K562 (cell line): Measurements from ENCODE around the gene PRUNE1. TPM values are rescaled to one million over a fixed set of nuclear protein-coding genes. Genes with fewer than 3 reads are reported as not detected.
A peak's percentile ranks its signal among the peaks of the same experiment; 100 is the strongest.

Experiments
- ATAC-seq: fragments of 200-7000 bp; cut with Tn5 transposase; 3 replicates; pipeline ENCODE4 v1.9.1; 2020; ENCODE audit warnings: moderate library complexity
- BruUV-seq: library from RNA; stranded (reverse); fragments of 400-500 nt; replicated peaks from 2 replicates; lab custom pipeline; 2021; lab: Mats Ljungman, UMichigan
- CTCF ChIA-PET: fragments of 300-600 bp; formaldehyde crosslinking; extraction: SDS; loops from one replicate; lab custom pipeline; 2021; ENCODE audit warnings: low intra/inter-chr PET ratio; lab: Yijun Ruan, JAX
- POLR2A ChIA-PET: fragments of 300-600, 350-650 bp; sonication (Branson Sonifier 250); formaldehyde crosslinking; extraction: SDS; loops from one replicate; lab custom pipeline; 2021; ENCODE audit warnings: antibody characterized with exemption, inconsistent platforms; lab: Yijun Ruan, JAX
- DNase-seq, 4 experiments: peaks; one replicate each; pipeline versions ENCODE4 v3.0.0 to v3.0.0-alpha.2; 2011 to 2018; ENCODE audit warnings: low spot score in 3 of 4, mixed read lengths in 3 of 4; ENCODE audit errors: extremely low read depth in 1 of 4
- FAIRE-seq: peaks from 2 replicates; lab custom pipeline; 2011; peaks lifted over from hg19 to GRCh38; lab: Jason Lieb, UNC
- H2AFZ ChIP-seq: 2 replicates; pipeline ENCODE4 v1.6.0; 2011; ENCODE audit warnings: low read depth, low read length, control low read depth, inconsistent platforms
- H3K27ac ChIP-seq: fragments of 200-600 bp; 3 replicates; pipeline ENCODE4 v1.8.0; 2011; ENCODE audit warnings: low read depth, mild to moderate bottlenecking, control low read depth, inconsistent platforms, low read length, moderate library complexity, mixed read lengths; ENCODE audit errors: extremely low read depth
- H3K27me3 ChIP-seq, 2 experiments: fragments of 300-600 bp in 1 of 2; 2 replicates in 1 of 2; 3 replicates in 1 of 2; pipeline versions ENCODE4 v1.6.0 to v1.8.0; 2011; ENCODE audit warnings: inconsistent platforms in 2 of 2, low read length in 2 of 2, mild to moderate bottlenecking in 1 of 2, mixed read lengths in 1 of 2, moderate library complexity in 1 of 2; ENCODE audit not compliant: control insufficient read depth in 2 of 2, insufficient read depth in 2 of 2
- H3K36me3 ChIP-seq: fragments of 300-600 bp; 3 replicates; pipeline ENCODE4 v1.8.0; 2011; ENCODE audit warnings: mild to moderate bottlenecking, low read length, inconsistent platforms; ENCODE audit not compliant: control insufficient read depth, insufficient read depth
- H3K4me1 ChIP-seq, 2 experiments: fragments of 200-600 bp in 1 of 2; replicated peaks in 1 of 2; 2 replicates in 1 of 2; 3 replicates in 1 of 2; pipeline versions ENCODE4 v1.5.1 to v1.8.0; 2011; ENCODE audit warnings: inconsistent platforms in 2 of 2, low read length in 2 of 2, mild to moderate bottlenecking in 1 of 2, mixed read lengths in 1 of 2, moderate library complexity in 1 of 2; ENCODE audit not compliant: control insufficient read depth in 2 of 2, insufficient read depth in 2 of 2
- H3K4me2 ChIP-seq: 2 replicates; pipeline ENCODE4 v1.6.1; 2011; ENCODE audit warnings: low read length, control low read depth, inconsistent platforms, mixed read lengths; ENCODE audit not compliant: insufficient read depth
- H3K4me3 ChIP-seq: fragments of 200-600 bp; sonication (generic), shearing (Covaris generic); 2 replicates; pipeline ENCODE4 v1.5.1; 2016; ENCODE audit warnings: control low read depth, inconsistent platforms
- H3K79me2 ChIP-seq: fragments of 200-600 bp; 3 replicates; pipeline ENCODE4 v1.8.0; 2011; ENCODE audit warnings: low read length, inconsistent platforms; ENCODE audit not compliant: control insufficient read depth, insufficient read depth
- H3K9ac ChIP-seq, 2 experiments: 2 replicates each; pipeline versions ENCODE4 v1.6.0 to v1.6.1; 2011; ENCODE audit warnings: low read depth in 2 of 2, low read length in 2 of 2, control low read depth in 1 of 2, inconsistent platforms in 1 of 2, mild to moderate bottlenecking in 1 of 2, mixed read lengths in 1 of 2; ENCODE audit not compliant: insufficient read depth in 1 of 2
- H3K9me1 ChIP-seq: one replicate; pipeline ENCODE4 v1.6.0; 2011; ENCODE audit warnings: inconsistent platforms, mild to moderate bottlenecking, low read length, moderate library complexity; ENCODE audit not compliant: control insufficient read depth, insufficient read depth
- H3K9me3 ChIP-seq: replicated peaks from 2 replicates; pipeline ENCODE4 v1.5.1; 2011; ENCODE audit warnings: low read depth, low read length, inconsistent platforms; ENCODE audit not compliant: control insufficient read depth, insufficient read depth
- H4K20me1 ChIP-seq: replicated peaks from 2 replicates; pipeline ENCODE4 v1.6.1; 2011; ENCODE audit warnings: low read length, inconsistent platforms, mixed read lengths; ENCODE audit not compliant: control insufficient read depth, insufficient read depth
- ADNP ChIP-seq: fragments of 200-800 bp; sonication (Bioruptor generic); IDR thresholded peaks from 2 replicates; pipeline ENCODE4 v1.6.1; 2016; ENCODE audit warnings: missing genetic modification characterization, missing compliant biosample characterization
- CBFB ChIP-seq: sonication (generic); formaldehyde crosslinking; IDR thresholded peaks from 2 replicates; pipeline ENCODE4 v1.4.0; 2020; ENCODE audit warnings: mild to moderate bottlenecking, missing genetic modification reagents
- CCAR2 ChIP-seq: fragments of 200-400 bp; formaldehyde crosslinking; IDR thresholded peaks from 2 replicates; pipeline ENCODE4 v1.6.1; 2017; ENCODE audit warnings: mild to moderate bottlenecking, low read depth, low read length
- CEBPG ChIP-seq, 3 experiments: fragments of 200-800 bp in 1 of 3; sonication (Bioruptor generic) in 1 of 3; sonication (generic) in 1 of 3; formaldehyde crosslinking in 1 of 3; IDR thresholded peaks in 2 of 3; conservative IDR thresholded peaks in 1 of 3; 2 replicates each; pipeline versions ENCODE4 v1.6.1 to v1.8.0; 2016 to 2022; ENCODE audit warnings: missing compliant biosample characterization in 2 of 3, missing genetic modification characterization in 2 of 3, mild to moderate bottlenecking in 1 of 3, missing genetic modification reagents in 1 of 3
- CHD2 ChIP-seq: IDR thresholded peaks from 2 replicates; pipeline ENCODE4 v1.6.1; 2011; ENCODE audit warnings: low read depth, low read length
- ETV5 ChIP-seq: sonication (generic); formaldehyde crosslinking; IDR thresholded peaks from 2 replicates; pipeline ENCODE4 v1.4.0; 2020; ENCODE audit warnings: low read depth, mild to moderate bottlenecking, missing genetic modification reagents
- KLF6 ChIP-seq: fragments of 250-450 bp; sonication (Bioruptor Pico); IDR thresholded peaks from 2 replicates; pipeline ENCODE4 v1.4.0; 2020; ENCODE audit warnings: mild to moderate bottlenecking, moderate library complexity, borderline replicate concordance
- MECOM ChIP-seq: fragments of 250-450 bp; sonication (Bioruptor Pico); IDR thresholded peaks from 2 replicates; pipeline ENCODE4 v1.8.0; 2022; ENCODE audit warnings: inconsistent platforms
- MTF1 ChIP-seq: fragments of 250-450 bp; sonication (Bioruptor Pico); IDR thresholded peaks from 2 replicates; pipeline ENCODE4 v1.9.0; 2021; ENCODE audit warnings: moderate library complexity, mild to moderate bottlenecking, inconsistent platforms, borderline replicate concordance
- MYC ChIP-seq, 2 experiments: fragments of 250-450 bp in 1 of 2; sonication (Bioruptor Pico) in 1 of 2; IDR thresholded peaks; 2 replicates each; pipeline versions ENCODE4 v1.5.1 to v1.6.1; 2012 to 2021; ENCODE audit warnings: low read depth in 2 of 2, borderline replicate concordance in 1 of 2, improper control_type of control experiment in 1 of 2, low read length in 1 of 2, mild to moderate bottlenecking in 1 of 2, moderate library complexity in 1 of 2
- NFYB ChIP-seq: IDR thresholded peaks from 2 replicates; pipeline ENCODE4 v1.6.1; 2011; ENCODE audit warnings: mild to moderate bottlenecking, moderate library complexity; ENCODE audit not compliant: insufficient read length; ENCODE audit errors: extremely low read depth
- POLR3G ChIP-seq: IDR thresholded peaks from 2 replicates; pipeline ENCODE4 v1.6.1; 2011; ENCODE audit not compliant: insufficient read length, insufficient replicate concordance; ENCODE audit errors: extremely low read depth
- RBM25 ChIP-seq: fragments of 200-400 bp; formaldehyde crosslinking; IDR thresholded peaks from 2 replicates; pipeline ENCODE4 v1.6.1; 2018; ENCODE audit warnings: low read length, low read depth, moderate library complexity; ENCODE audit not compliant: severe bottlenecking
- SMC3 ChIP-seq: conservative IDR thresholded peaks from 2 replicates; pipeline ENCODE4 v1.6.1; 2011; ENCODE audit warnings: low read depth, low read length, improper control_type of control experiment; ENCODE audit not compliant: insufficient read depth
- TEAD4 ChIP-seq, 2 experiments: sonication (generic) in 1 of 2; formaldehyde crosslinking in 1 of 2; IDR thresholded peaks; 2 replicates each; pipeline versions ENCODE4 v1.6.1 to v1.8.0; 2012 to 2022; ENCODE audit warnings: borderline replicate concordance in 1 of 2, inconsistent platforms in 1 of 2, low read length in 1 of 2, mild to moderate bottlenecking in 1 of 2, missing genetic modification reagents in 1 of 2
- ZBTB7A ChIP-seq: IDR thresholded peaks from 2 replicates; pipeline ENCODE4 v1.6.1; 2011; ENCODE audit warnings: low read depth, mild to moderate bottlenecking, low read length, moderate library complexity, borderline replicate concordance; ENCODE audit not compliant: control insufficient read depth
- ZFPM2 ChIP-seq: fragments of 250-450 bp; sonication (Bioruptor Pico); IDR thresholded peaks from 2 replicates; pipeline ENCODE4 v1.5.1; 2022; ENCODE audit warnings: mild to moderate bottlenecking
- ZNF431 ChIP-seq: sonication (generic); formaldehyde crosslinking; IDR thresholded peaks from 2 replicates; pipeline ENCODE4 v1.8.0; 2022; ENCODE audit warnings: mild to moderate bottlenecking, missing genetic modification reagents
- ZNF436 ChIP-seq: fragments of 250-450, 450-650 bp; sonication (Bioruptor Pico); formaldehyde crosslinking; IDR thresholded peaks from 2 replicates; pipeline ENCODE4 v1.7.0; 2020; ENCODE audit warnings: mild to moderate bottlenecking
- ZNF444 ChIP-seq: fragments of 250-450 bp; sonication (Bioruptor Pico); IDR thresholded peaks from 2 replicates; pipeline ENCODE4 v1.4.0; 2020; ENCODE audit warnings: mild to moderate bottlenecking, moderate library complexity
- ZNF77 ChIP-seq: fragments of 250-450 bp; sonication (Bioruptor Pico); IDR thresholded peaks from 2 replicates; pipeline ENCODE4 v1.5.0; 2020
- ZZZ3 ChIP-seq: fragments of 450-650 bp; IDR thresholded peaks from 2 replicates; pipeline ENCODE4 v1.6.1; 2016; ENCODE audit warnings: antibody characterized with exemption, mild to moderate bottlenecking, moderate library complexity
- WGBS: fragments of 100-300 bp; shearing (Covaris generic); methylation state at CpG from one replicate; pipeline ENCODE4 v1.1.6; 2016; ENCODE audit warnings: low coverage, mixed read lengths; ENCODE audit not compliant: insufficient coverage; ENCODE audit errors: missing lambda C conversion rate; 5-methylcytosine and 5-hydroxymethylcytosine counted together
- in situ Hi-C: fragments of 300-500 bp; cut with MboI; formaldehyde crosslinking; loops from 4 replicates; pipeline ENCODE4 v1.15.0; 2018; ENCODE audit warnings: inconsistent platforms, mixed read lengths
- intact Hi-C: fragments of 100-400 bp; cut with micrococcal nuclease; formaldehyde crosslinking; loops from 2 replicates; pipeline ENCODE4 v1.14.2; 2022
- polyA plus RNA-seq, 8 experiments: library from polyadenylated mRNA; depleted of rRNA in 4 of 8; stranded (reverse) in 5 of 8; unstranded in 3 of 8; fragments of >200 nt; fragmentation: Nextera tagmentation in 2 of 8; fragmentation: Illumina TruSeq in 1 of 8; extraction: Ambion mirVana in 2 of 8; extraction: Trizol in 1 of 8; gene quantifications; 2 replicates each; pipeline versions ENCODE4 v1.2.1 to v1.2.3, GENCODE V29; 2011 to 2014; ENCODE audit warnings: inconsistent platforms in 1 of 8, missing spikeins in 1 of 8
- total RNA-seq, 7 experiments: library from RNA; depleted of rRNA in 6 of 7; stranded (reverse); fragments of >200 nt in 6 of 7; fragmentation: Illumina TruSeq in 2 of 7; extraction: Trizol in 2 of 7; gene quantifications; 2 replicates each; pipeline versions ENCODE4 v1.2.1 to v1.2.3, GENCODE V29; 2011 to 2021; ENCODE audit warnings: low replicate concordance in 1 of 7

The PRUNE1 gene
- total and polyA plus RNA-seq, 9 of the 15 experiments (the other 6 are each of a cell fraction or from before 2014, with no cell fraction given), result 16.7 to 48.3 (median 26.2) TPM

GRCh38 chr1:151048645-151049032, 40.4 kb downstream of the PRUNE1 start:
- DNase-seq (peak in 1 of 4 experiments; percentile 43), FAIRE-seq (no peak), ATAC-seq (no peak)
- no peaks in the 10 kb centered on the region for H3K9me3 ChIP-seq
- peak overlapping the region; percentile 54 to 90; a peak in 2 of 4 replicates for H3K9ac ChIP-seq
- intact Hi-C loops (no loop called here), in situ Hi-C loops (no loop called here)
- H3K27me3 ChIP-seq, result no peaks in the 10 kb centered on the region
- H4K20me1 ChIP-seq, result no peaks in the 10 kb centered on the region
- peak overlapping the region; percentile 39 for H3K4me3 ChIP-seq
- peaks cover 18 to 22% of the 10 kb centered on the region in 2 experiments; a peak in 4 of 5 replicates for H3K4me1 ChIP-seq
- H3K27ac ChIP-seq, result no peak overlapping the region
- H2AFZ ChIP-seq, result no peak overlapping the region
- no TSS peak for BruUV-seq
- H3K36me3 ChIP-seq, result peaks cover 39% of the 10 kb centered on the region
- peaks cover 18% of the 10 kb centered on the region for H3K79me2 ChIP-seq
- 57% methylated on average over 3 of the region's 3 CpGs for WGBS
- H3K9me1 ChIP-seq, result no peaks in the 10 kb centered on the region
- CTCF ChIA-PET, result interaction anchor here (0.6 kb wide), 1 partner anchor 164 kb away, joined by 4 read pairs; no protein-coding TSS in a partner anchor
- POLR2A ChIA-PET, result interaction anchor here (0.6 to 2.9 kb wide), 5 partner anchors 9 to 778 kb away, joined by 3 to 36 read pairs (median 7); partner anchors contain the start of genes BNIPL and MINDY1
- peak overlapping the region; percentile 64 for H3K4me2 ChIP-seq
- no peak for TF ChIP-seq ZNF77 (CRISPR knock-in tag)
- no peak for TF ChIP-seq POLR3G
- TF ChIP-seq ETV5 (CRISPR knock-in tag), result 0 out of 2 replicates have a peak, but pooled peaks have one; percentile 46
- no peak for TF ChIP-seq CHD2
- TF ChIP-seq CEBPG (CRISPR knock-in tag; IDR thresholded peaks at IDR 0.05), result no peak
- 0 out of 4 replicates have a peak, but pooled peaks of 1 of the 2 experiments have one; percentile 29 for TF ChIP-seq CEBPG (tag; conservative IDR thresholded peaks at IDR 0.05 in 1 of 2, IDR thresholded peaks at IDR 0.05 in 1 of 2)
- 0 out of 2 replicates have a peak, but pooled peaks have one; percentile 66 for TF ChIP-seq CBFB (CRISPR knock-in tag)
- TF ChIP-seq MYC (IDR thresholded peaks at IDR 0.05; ENCODE audit: low read depth, low read length), result no peak
- TF ChIP-seq MYC (CRISPR knock-in tag; IDR thresholded peaks at IDR 0.05; ENCODE audit: borderline replicate concordance, low read depth), result no peak
- no peak for TF ChIP-seq ZNF444 (CRISPR knock-in tag)
- TF ChIP-seq SMC3, result 0 out of 2 replicates have a peak, but pooled peaks have one; percentile 5
- no peak for TF ChIP-seq KLF6 (CRISPR knock-in tag)
- TF ChIP-seq ZNF436 (CRISPR knock-in tag), result no peak
- no peak for TF ChIP-seq NFYB
- TF ChIP-seq ZZZ3, result no peak
- no peak for TF ChIP-seq RBM25
- TF ChIP-seq ADNP (tag), result no peak
- no peak for TF ChIP-seq TEAD4 (IDR thresholded peaks at IDR 0.05; ENCODE audit: low read length)
- 0 out of 2 replicates have a peak, but pooled peaks have one; percentile 5 for TF ChIP-seq TEAD4 (CRISPR knock-in tag; IDR thresholded peaks at IDR 0.05; ENCODE audit: borderline replicate concordance)
- no peak for TF ChIP-seq MTF1
- no peak for TF ChIP-seq ZFPM2 (CRISPR knock-in tag)
- TF ChIP-seq ZNF431 (CRISPR knock-in tag), result no peak
- no peak for TF ChIP-seq MECOM
- TF ChIP-seq ZBTB7A, result peak; percentile 50; the same call in 1 of the 2 replicates
- TF ChIP-seq CCAR2, result no peak
